Esophagus muscularis mucosa (tissue), 4 donors: ENCODE data around the gene C1QTNF1.

Experiments used
- CTCF ChIP-seq, 3 experiments: fragments of 200-600 bp in 2 of 3; fragments of 450-650 bp in 1 of 3; sonication (generic) in 2 of 3; IDR thresholded peaks; one replicate each; pipeline ENCODE4 v1.5.1; 2017 to 2019; ENCODE audit warnings: antibody characterized with exemption in 3 of 3, mild to moderate bottlenecking in 2 of 3, moderate library complexity in 1 of 3
- EP300 ChIP-seq: sonication (generic); formaldehyde crosslinking; IDR thresholded peaks from one replicate; pipeline ENCODE4 v1.6.1; 2017; ENCODE audit warnings: antibody characterized with exemption
- POLR2A ChIP-seq: fragments of 450-650 bp; IDR thresholded peaks from one replicate; pipeline ENCODE4 v1.6.1; 2017; ENCODE audit warnings: antibody characterized with exemption, moderate library complexity, mild to moderate bottlenecking, low read depth
- POLR2AphosphoS5 ChIP-seq, 2 donors: sonication (generic); formaldehyde crosslinking; IDR thresholded peaks; one replicate each; pipeline ENCODE4 v1.6.1; 2017; ENCODE audit warnings: antibody characterized with exemption in 2 of 2

GRCh38 chr17:79007504-79008381 is 16.2 kb upstream of the C1QTNF1 start:
- TF ChIP-seq CTCF (IDR thresholded peaks at IDR 0.05) (no peak), POLR2AphosphoS5 (IDR thresholded peaks at IDR 0.05) (no peak), POLR2A (no peak), EP300 (no peak)
